ENCODE results near the gene ALK.

Gene ALK

GRCh38 chr2:29426354-29426753, 495.0 kb downstream of the ALK start:
- DNase-seq (ENCODE audit: low read depth in 2 of 2, low spot score in 1 of 2): no peak

- DNase-seq (ENCODE audit: low read depth in 2 of 2, low spot score in 1 of 2): no peak
These were observed 495.5 kb downstream of the ALK start for GRCh38 chr2:29425866-29426265.

- DNase-seq (ENCODE audit: low read depth in 2 of 2, low spot score in 1 of 2): no peak
These were observed 498.2 kb downstream of the ALK start for GRCh38 chr2:29423061-29423666.

- no peak for DNase-seq (ENCODE audit: low read depth in 2 of 2, low spot score in 1 of 2)
These were observed 500.2 kb downstream of the ALK start for GRCh38 chr2:29420999-29421782.

GRCh38 chr2:29420464-29420863, 500.9 kb downstream of the ALK start:
- DNase-seq (ENCODE audit: low read depth in 2 of 2, low spot score in 1 of 2): no peak

- no peak for DNase-seq (ENCODE audit: low read depth in 2 of 2, low spot score in 1 of 2)
These were observed 503.8 kb downstream of the ALK start for GRCh38 chr2:29417630-29418029.

GRCh38 chr2:29412197-29412925, 509.0 kb downstream of the ALK start:
- DNase-seq (ENCODE audit: low read depth in 2 of 2, low spot score in 1 of 2): no peak

- no peak for DNase-seq (ENCODE audit: low read depth in 2 of 2, low spot score in 1 of 2)
These were observed 515.7 kb downstream of the ALK start for GRCh38 chr2:29405707-29406106.

- no peak for DNase-seq (ENCODE audit: low read depth in 2 of 2, low spot score in 1 of 2)
These were observed 516.1 kb downstream of the ALK start for GRCh38 chr2:29405266-29405665.

GRCh38 chr2:29401994-29402393, 519.4 kb downstream of the ALK start:
- no peak for DNase-seq (ENCODE audit: low read depth in 2 of 2, low spot score in 1 of 2)

- DNase-seq (ENCODE audit: low read depth in 2 of 2, low spot score in 1 of 2): no peak
These were observed 520.3 kb downstream of the ALK start for GRCh38 chr2:29400930-29401653.

- no peak for DNase-seq (ENCODE audit: low read depth in 2 of 2, low spot score in 1 of 2)
These were observed 522.8 kb downstream of the ALK start for GRCh38 chr2:29398384-29399237.

GRCh38 chr2:29397713-29398112, 523.7 kb downstream of the ALK start:
- DNase-seq (ENCODE audit: low read depth in 2 of 2, low spot score in 1 of 2): no peak

- DNase-seq (ENCODE audit: low read depth in 2 of 2, low spot score in 1 of 2): no peak
These were observed 524.3 kb downstream of the ALK start for GRCh38 chr2:29397039-29397438.

- no peak for DNase-seq (ENCODE audit: low read depth in 2 of 2, low spot score in 1 of 2)
These were observed 526.4 kb downstream of the ALK start for GRCh38 chr2:29394981-29395350.

GRCh38 chr2:29394311-29394980, 526.9 kb downstream of the ALK start:
- DNase-seq (ENCODE audit: low read depth in 2 of 2, low spot score in 1 of 2): no peak

GRCh38 chr2:29393676-29394075, 527.7 kb downstream of the ALK start:
- DNase-seq (ENCODE audit: low read depth in 2 of 2, low spot score in 1 of 2): no peak

GRCh38 chr2:29392774-29393173, 528.6 kb downstream of the ALK start:
- no peak for DNase-seq (ENCODE audit: low read depth in 2 of 2, low spot score in 1 of 2)

GRCh38 chr2:29390136-29390535, 531.2 kb downstream of the ALK start:
- no peak for DNase-seq (ENCODE audit: low read depth in 2 of 2, low spot score in 1 of 2)

GRCh38 chr2:29389686-29390085, 531.7 kb downstream of the ALK start:
- no peak for DNase-seq (ENCODE audit: low read depth in 2 of 2, low spot score in 1 of 2)
